ENCODE data around the gene MAN1A2.

Gene MAN1A2

DNA sequence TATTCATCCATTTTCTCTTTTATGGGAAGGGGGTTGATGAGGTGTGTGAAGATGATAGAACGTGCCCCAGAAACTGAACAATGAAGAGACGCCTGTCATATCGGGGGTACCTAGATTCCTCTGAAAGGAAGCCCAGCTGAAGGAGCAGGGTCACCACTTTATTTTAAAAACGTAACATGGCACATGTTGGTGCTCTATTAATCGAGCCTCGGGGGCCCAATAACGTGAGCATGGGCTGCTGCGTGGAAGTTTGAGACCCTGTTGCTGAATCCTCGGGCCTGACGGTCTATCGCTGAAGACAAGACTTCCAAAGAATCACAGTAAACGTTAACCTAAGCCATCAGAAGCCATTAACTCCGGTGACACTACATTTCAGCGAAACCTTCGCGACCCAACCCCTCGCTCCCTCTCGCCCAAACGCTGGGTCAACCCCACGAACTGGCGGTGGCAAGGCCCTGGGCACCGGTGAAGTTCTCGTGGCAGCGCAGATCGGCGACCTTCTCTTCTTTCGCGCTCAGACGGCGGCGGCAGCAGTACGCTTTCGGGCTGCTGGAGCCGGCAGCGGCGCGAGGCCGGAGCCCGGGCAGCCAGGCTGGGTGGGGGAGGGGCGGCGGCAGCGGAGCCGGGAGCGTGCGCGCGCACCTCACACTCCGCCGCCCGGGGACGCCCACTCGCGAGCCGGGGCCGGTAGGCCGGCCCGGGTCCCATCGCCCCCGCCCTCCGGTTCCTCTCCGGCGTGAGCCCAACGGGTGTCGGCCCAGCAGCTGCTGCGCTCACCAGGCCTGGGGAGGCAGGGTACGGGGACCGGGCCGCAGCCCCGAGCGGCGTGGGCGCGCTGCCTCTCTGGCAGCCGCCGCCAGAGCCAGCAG is 838 bp upstream of the MAN1A2 start (continued):
- TF ChIP-seq REST (tag by site-specific recombination; IDR thresholded peaks at IDR 0.05), result no peak
- TF ChIP-seq, protein P1, sequence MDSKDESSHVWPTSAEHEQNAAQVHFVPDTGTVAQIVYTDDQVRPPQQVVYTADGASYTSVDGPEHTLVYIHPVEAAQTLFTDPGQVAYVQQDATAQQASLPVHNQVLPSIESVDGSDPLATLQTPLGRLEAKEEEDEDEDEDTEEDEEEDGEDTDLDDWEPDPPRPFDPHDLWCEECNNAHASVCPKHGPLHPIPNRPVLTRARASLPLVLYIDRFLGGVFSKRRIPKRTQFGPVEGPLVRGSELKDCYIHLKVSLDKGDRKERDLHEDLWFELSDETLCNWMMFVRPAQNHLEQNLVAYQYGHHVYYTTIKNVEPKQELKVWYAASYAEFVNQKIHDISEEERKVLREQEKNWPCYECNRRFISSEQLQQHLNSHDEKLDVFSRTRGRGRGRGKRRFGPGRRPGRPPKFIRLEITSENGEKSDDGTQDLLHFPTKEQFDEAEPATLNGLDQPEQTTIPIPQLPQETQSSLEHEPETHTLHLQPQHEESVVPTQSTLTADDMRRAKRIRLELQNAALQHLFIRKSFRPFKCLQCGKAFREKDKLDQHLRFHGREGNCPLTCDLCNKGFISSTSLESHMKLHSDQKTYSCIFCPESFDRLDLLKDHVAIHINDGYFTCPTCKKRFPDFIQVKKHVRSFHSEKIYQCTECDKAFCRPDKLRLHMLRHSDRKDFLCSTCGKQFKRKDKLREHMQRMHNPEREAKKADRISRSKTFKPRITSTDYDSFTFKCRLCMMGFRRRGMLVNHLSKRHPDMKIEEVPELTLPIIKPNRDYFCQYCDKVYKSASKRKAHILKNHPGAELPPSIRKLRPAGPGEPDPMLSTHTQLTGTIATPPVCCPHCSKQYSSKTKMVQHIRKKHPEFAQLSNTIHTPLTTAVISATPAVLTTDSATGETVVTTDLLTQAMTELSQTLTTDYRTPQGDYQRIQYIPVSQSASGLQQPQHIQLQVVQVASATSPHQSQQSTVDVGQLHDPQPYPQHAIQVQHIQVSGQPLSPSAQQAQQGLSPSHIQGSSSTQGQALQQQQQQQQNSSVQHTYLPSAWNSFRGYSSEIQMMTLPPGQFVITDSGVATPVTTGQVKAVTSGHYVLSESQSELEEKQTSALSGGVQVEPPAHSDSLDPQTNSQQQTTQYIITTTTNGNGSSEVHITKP (tag by site-specific recombination; IDR thresholded peaks at IDR 0.05), result no peak
- TF ChIP-seq ZSCAN18 (tag by site-specific recombination; IDR thresholded peaks at IDR 0.05), result no peak
- no peak for TF ChIP-seq ZNF114 (tag by site-specific recombination; IDR thresholded peaks at IDR 0.05)
- TF ChIP-seq ZNF239 (tag by site-specific recombination; IDR thresholded peaks at IDR 0.05), result no peak
- no peak for TF ChIP-seq ZNF146 (tag by site-specific recombination; IDR thresholded peaks at IDR 0.05)
- TF ChIP-seq ZNF791 (tag by site-specific recombination; IDR thresholded peaks at IDR 0.05), result no peak
- no peak for TF ChIP-seq TRIM28 (IDR thresholded peaks at IDR 0.05; ENCODE audit: borderline replicate concordance, low read length)
- no peak for TF ChIP-seq YY2 (tag by site-specific recombination; IDR thresholded peaks at IDR 0.05)
- no peak for TF ChIP-seq ZNF473 (tag by site-specific recombination; IDR thresholded peaks at IDR 0.05)
- TF ChIP-seq ZNF76 (tag by site-specific recombination; IDR thresholded peaks at IDR 0.05; ENCODE audit: borderline replicate concordance, low read depth), result no peak
- TF ChIP-seq KLF7 (tag by site-specific recombination; IDR thresholded peaks at IDR 0.05; ENCODE audit: borderline replicate concordance), result no peak
- TF ChIP-seq KLF16 (tag by site-specific recombination; IDR thresholded peaks at IDR 0.05), result no peak
- TF ChIP-seq ZNF677 (tag by site-specific recombination; IDR thresholded peaks at IDR 0.05), result peak; percentile 10; the same call in 1 of the 2 replicates
- no peak for TF ChIP-seq ZNF423 (tag by site-specific recombination; IDR thresholded peaks at IDR 0.05)
- TF ChIP-seq SP7 (tag by site-specific recombination; IDR thresholded peaks at IDR 0.05), result peak; percentile 30; the same call in 1 of the 2 replicates
- TF ChIP-seq ZNF18 (tag by site-specific recombination; IDR thresholded peaks at IDR 0.05), result no peak
- no peak for TF ChIP-seq GFI1B (tag by site-specific recombination; IDR thresholded peaks at IDR 0.05)
- peak; percentile 21; the same call in 1 of the 2 replicates for TF ChIP-seq ZBTB20 (tag by site-specific recombination; IDR thresholded peaks at IDR 0.05)
- no peak for TF ChIP-seq SALL2 (tag by site-specific recombination; IDR thresholded peaks at IDR 0.05; ENCODE audit: borderline replicate concordance)
- no peak for TF ChIP-seq ZNF658 (tag by site-specific recombination; IDR thresholded peaks at IDR 0.05)
- TF ChIP-seq ZNF561 (tag by site-specific recombination; IDR thresholded peaks at IDR 0.05; ENCODE audit: borderline replicate concordance), result peak; percentile 64
- no peak for TF ChIP-seq SETDB1 (IDR thresholded peaks at IDR 0.05; ENCODE audit: insufficient read length, low read length)
- TF ChIP-seq HOXC10 (CRISPR knock-in tag; IDR thresholded peaks at IDR 0.05), result no peak
- TF ChIP-seq ZNF692 (tag by site-specific recombination; IDR thresholded peaks at IDR 0.05), result no peak
- no peak for TF ChIP-seq ZNF214 (tag by site-specific recombination; IDR thresholded peaks at IDR 0.05; ENCODE audit: borderline replicate concordance)
- no peak for TF ChIP-seq ZNF23 (tag by site-specific recombination; IDR thresholded peaks at IDR 0.05; ENCODE audit: borderline replicate concordance)
- no peak for TF ChIP-seq ZNF202 (tag by site-specific recombination; IDR thresholded peaks at IDR 0.05; ENCODE audit: borderline replicate concordance)
- no peak for TF ChIP-seq ZNF670 (tag by site-specific recombination; IDR thresholded peaks at IDR 0.05; ENCODE audit: low read depth)
